ENCODE measurements around the gene PTCH1. TPM values are rescaled to one million over a fixed set of nuclear protein-coding genes. Genes with fewer than 3 reads are reported as not detected.

The PTCH1 gene
- total and polyA plus RNA-seq, 7 donors = 0.81 to 7.5 (median 3.5) TPM

GRCh38 chr9:95446984-95447383, 69.8 kb downstream of the PTCH1 start:
- WGBS, 3 donors = 95 to 98% (median 96%) methylated on average over 26 of the region's 26 CpGs
- H3K27me3 ChIP-seq (ENCODE audit: insufficient read depth in 3 of 3, low read length in 2 of 3) = no peaks in the 10 kb centered on the region
- TF ChIP-seq CTCF (IDR thresholded peaks at IDR 0.05) = no peak
- no peak for ATAC-seq
- H3K4me1 ChIP-seq = no peaks in the 10 kb centered on the region
- H3K36me3 ChIP-seq (ENCODE audit: insufficient read depth in 1 of 2, low read depth in 1 of 2) = peaks cover 2 to 74% of the 10 kb centered on the region in 2 donors
- intact Hi-C loops (cut with DNase I) = no loop called here
- H3K9me3 ChIP-seq = no peaks in the 10 kb centered on the region
- no peak for DNase-seq
- H3K4me3 ChIP-seq = no peak overlapping the region
- no peak overlapping the region for H3K27ac ChIP-seq

- Histone ChIP-seq H3K27me3 (ENCODE audit: insufficient read depth in 3 of 3, low read length in 2 of 3) (no peaks in the 10 kb centered on the region), H3K4me1 (no peaks in the 10 kb centered on the region), H3K27ac (no peak overlapping the region), H3K36me3 (ENCODE audit: insufficient read depth in 1 of 2, low read depth in 1 of 2) (peaks cover 2 to 68% of the 10 kb centered on the region in 2 donors), H3K4me3 (no peak overlapping the region), H3K9me3 (no peaks in the 10 kb centered on the region)
- DNase-seq (no peak), ATAC-seq (no peak)
- intact Hi-C loops (cut with DNase I) = no loop called here
- 75 to 81% (median 80%) methylated on average over 5 of the region's 5 CpGs for WGBS, 3 donors
- no peak for TF ChIP-seq CTCF (IDR thresholded peaks at IDR 0.05)
Observed at GRCh38 chr9:95446259-95446658, 70.5 kb downstream of the PTCH1 start.

- Histone ChIP-seq H3K27ac (no peak overlapping the region), H3K4me1 (no peaks in the 10 kb centered on the region), H3K4me3 (no peak overlapping the region), H3K27me3 (ENCODE audit: insufficient read depth in 3 of 3, low read length in 2 of 3) (no peaks in the 10 kb centered on the region), H3K9me3 (no peaks in the 10 kb centered on the region), H3K36me3 (ENCODE audit: insufficient read depth in 1 of 2, low read depth in 1 of 2) (peaks cover 2 to 48% of the 10 kb centered on the region in 2 donors)
- 86 to 89% (median 88%) methylated on average over 15 of the region's 15 CpGs for WGBS, 3 donors
- no peak for TF ChIP-seq CTCF (IDR thresholded peaks at IDR 0.05)
- no peak for ATAC-seq
- intact Hi-C loops (cut with DNase I) = no loop called here
- no peak for DNase-seq
Observed at GRCh38 chr9:95444160-95444559, 72.6 kb downstream of the PTCH1 start.

- H3K4me1 ChIP-seq = no peaks in the 10 kb centered on the region
- no peak for TF ChIP-seq CTCF (IDR thresholded peaks at IDR 0.05)
- no peaks in the 10 kb centered on the region for H3K9me3 ChIP-seq
- peaks cover 2 to 39% of the 10 kb centered on the region in 2 donors for H3K36me3 ChIP-seq (ENCODE audit: insufficient read depth in 1 of 2, low read depth in 1 of 2)
- WGBS, 3 donors = 72 to 80% (median 80%) methylated on average over 2 of the region's 2 CpGs
- ATAC-seq = no peak
- no peak overlapping the region for H3K27ac ChIP-seq
- H3K4me3 ChIP-seq = no peak overlapping the region
- intact Hi-C loops (cut with DNase I) = no loop called here
- no peak for DNase-seq
- no peaks in the 10 kb centered on the region for H3K27me3 ChIP-seq (ENCODE audit: insufficient read depth in 3 of 3, low read length in 2 of 3)
Observed at GRCh38 chr9:95443301-95443700, 73.5 kb downstream of the PTCH1 start.

- Histone ChIP-seq H3K27ac (no peak overlapping the region), H3K4me3 (no peak overlapping the region), H3K9me3 (no peaks in the 10 kb centered on the region), H3K36me3 (ENCODE audit: insufficient read depth in 1 of 2, low read depth in 1 of 2) (peaks cover 0 to 18% of the 10 kb centered on the region in 2 donors), H3K27me3 (ENCODE audit: insufficient read depth in 3 of 3, low read length in 2 of 3) (no peaks in the 10 kb centered on the region), H3K4me1 (no peaks in the 10 kb centered on the region)
- 83 to 87% (median 87%) methylated on average over 9 of the region's 9 CpGs for WGBS, 3 donors
- TF ChIP-seq CTCF (IDR thresholded peaks at IDR 0.05) = no peak
- DNase-seq (no peak), ATAC-seq (no peak)
- intact Hi-C loops (cut with DNase I) = no loop called here
Observed at GRCh38 chr9:95441081-95441480, 75.7 kb downstream of the PTCH1 start.
